ENCODE data around the gene ANAPC10.

DNA sequence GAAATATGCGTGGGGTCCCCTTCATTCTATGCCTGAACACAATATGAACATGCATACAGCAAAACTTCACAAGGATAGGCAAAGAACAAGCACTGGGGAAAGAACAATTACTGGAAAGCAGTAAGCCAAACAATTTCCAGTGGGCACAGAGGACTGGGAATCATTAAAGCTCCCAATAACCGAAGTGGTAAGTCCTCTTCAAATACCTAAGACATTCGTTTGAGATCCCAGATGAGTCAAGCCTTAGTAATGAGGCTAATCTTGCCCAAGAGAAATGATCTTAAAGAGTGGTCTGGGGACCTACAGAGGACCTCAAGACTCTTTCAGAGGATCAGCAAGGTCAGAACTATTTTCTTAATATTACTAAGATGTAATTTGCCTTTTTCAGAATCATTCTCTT lies 28.6 kb downstream of the ANAPC10 start:
- TF ChIP-seq, protein P1, sequence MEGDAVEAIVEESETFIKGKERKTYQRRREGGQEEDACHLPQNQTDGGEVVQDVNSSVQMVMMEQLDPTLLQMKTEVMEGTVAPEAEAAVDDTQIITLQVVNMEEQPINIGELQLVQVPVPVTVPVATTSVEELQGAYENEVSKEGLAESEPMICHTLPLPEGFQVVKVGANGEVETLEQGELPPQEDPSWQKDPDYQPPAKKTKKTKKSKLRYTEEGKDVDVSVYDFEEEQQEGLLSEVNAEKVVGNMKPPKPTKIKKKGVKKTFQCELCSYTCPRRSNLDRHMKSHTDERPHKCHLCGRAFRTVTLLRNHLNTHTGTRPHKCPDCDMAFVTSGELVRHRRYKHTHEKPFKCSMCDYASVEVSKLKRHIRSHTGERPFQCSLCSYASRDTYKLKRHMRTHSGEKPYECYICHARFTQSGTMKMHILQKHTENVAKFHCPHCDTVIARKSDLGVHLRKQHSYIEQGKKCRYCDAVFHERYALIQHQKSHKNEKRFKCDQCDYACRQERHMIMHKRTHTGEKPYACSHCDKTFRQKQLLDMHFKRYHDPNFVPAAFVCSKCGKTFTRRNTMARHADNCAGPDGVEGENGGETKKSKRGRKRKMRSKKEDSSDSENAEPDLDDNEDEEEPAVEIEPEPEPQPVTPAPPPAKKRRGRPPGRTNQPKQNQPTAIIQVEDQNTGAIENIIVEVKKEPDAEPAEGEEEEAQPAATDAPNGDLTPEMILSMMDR (conservative IDR thresholded peaks at IDR 0.05 in 1 of 2, IDR thresholded peaks at IDR 0.05 in 1 of 2; ENCODE audit: extremely low read depth in 1 of 2, insufficient read depth in 1 of 2, low read depth in 1 of 2, low read length in 2 of 2): no peak
- TF ChIP-seq EZH2 (IDR thresholded peaks at IDR 0.05; ENCODE audit: borderline replicate concordance, low read length): no peak

All from mammary epithelial cell (primary cell).